ENCODE data around the gene DZIP3.

GRCh38 chr3:108664266-108664665 is 74.7 kb downstream of the DZIP3 start:
- TF ChIP-seq EGR1 (IDR thresholded peaks at IDR 0.05; ENCODE audit: borderline replicate concordance in 1 of 2, low read depth in 2 of 2, low read length in 2 of 2), result no peak
- no peak for TF ChIP-seq CBX3 (IDR thresholded peaks at IDR 0.05; ENCODE audit: borderline replicate concordance, low read depth)
- TF ChIP-seq BCL11A (IDR thresholded peaks at IDR 0.05; ENCODE audit: low read depth, low read length), result no peak
- TF ChIP-seq POLR2A (IDR thresholded peaks at IDR 0.05; ENCODE audit: low read depth, low read length), result no peak
- TF ChIP-seq CTCF (IDR thresholded peaks at IDR 0.05 in 2 of 3, conservative IDR thresholded peaks at IDR 0.05 in 1 of 3; ENCODE audit: control insufficient read depth in 2 of 3, extremely low read depth in 1 of 3, insufficient read depth in 1 of 3, low read depth in 3 of 3, low read length in 3 of 3), result no peak
- TF ChIP-seq TARDBP (IDR thresholded peaks at IDR 0.05; ENCODE audit: borderline replicate concordance), result no peak
- TF ChIP-seq GABPA (IDR thresholded peaks at IDR 0.05; ENCODE audit: low read depth), result no peak
- TF ChIP-seq SPI1 (IDR thresholded peaks at IDR 0.05; ENCODE audit: borderline replicate concordance, insufficient read depth, low read depth, low read length), result no peak
- TF ChIP-seq SP1 (IDR thresholded peaks at IDR 0.05; ENCODE audit: low read depth, low read length), result no peak
- no peak for TF ChIP-seq TBL1XR1 (IDR thresholded peaks at IDR 0.05; ENCODE audit: low read depth, low read length)
- TF ChIP-seq EP300 (IDR thresholded peaks at IDR 0.05; ENCODE audit: borderline replicate concordance in 1 of 2, control insufficient read depth in 1 of 2, low read depth in 2 of 2, low read length in 2 of 2), result no peak
